NCI-H2171 treated with DMSO at 0.1 percent for 48 hours (cell line): ENCODE results near the gene HIF1A.
A peak's percentile ranks its signal among the peaks of the same experiment; 100 is the strongest.
"Not testable (repeated sequence)": the region's sequence is repeated elsewhere in the genome, so short reads cannot be mapped to it uniquely, and the experiment has no call there.

ENCODE experiments used
- DNase-seq: peaks from one replicate; lab custom pipeline; 2025; lab: John Stamatoyannopoulos, UW

The HIF1A gene

DNA sequence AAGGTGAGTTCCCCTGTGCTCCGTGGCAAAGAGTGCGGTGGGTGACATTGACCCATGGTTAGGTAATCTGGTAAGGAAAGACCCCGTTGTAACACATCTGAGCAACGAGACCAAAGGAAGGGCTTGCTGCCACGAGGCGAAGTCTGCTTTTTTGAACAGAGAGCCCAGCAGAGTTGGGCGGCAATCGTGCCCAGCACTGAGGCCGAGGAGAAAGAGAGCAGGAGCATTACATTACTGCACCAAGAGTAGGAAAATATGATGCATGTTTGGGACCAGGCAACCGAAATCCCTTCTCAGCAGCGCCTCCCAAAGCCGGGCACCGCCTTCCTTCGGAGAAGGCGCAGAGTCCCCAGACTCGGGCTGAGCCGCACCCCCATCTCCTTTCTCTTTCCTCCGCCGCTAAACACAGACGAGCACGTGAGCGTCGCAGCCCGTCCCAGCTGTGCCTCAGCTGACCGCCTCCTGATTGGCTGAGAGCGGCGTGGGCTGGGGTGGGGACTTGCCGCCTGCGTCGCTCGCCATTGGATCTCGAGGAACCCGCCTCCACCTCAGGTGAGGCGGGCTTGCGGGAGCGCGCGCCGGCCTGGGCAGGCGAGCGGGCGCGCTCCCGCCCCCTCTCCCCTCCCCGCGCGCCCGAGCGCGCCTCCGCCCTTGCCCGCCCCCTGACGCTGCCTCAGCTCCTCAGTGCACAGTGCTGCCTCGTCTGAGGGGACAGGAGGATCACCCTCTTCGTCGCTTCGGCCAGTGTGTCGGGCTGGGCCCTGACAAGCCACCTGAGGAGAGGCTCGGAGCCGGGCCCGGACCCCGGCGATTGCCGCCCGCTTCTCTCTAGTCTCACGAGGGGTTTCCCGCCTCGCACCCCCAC is at the start of gene HIF1A:
TSS of gene HIF1A (plus strand) at position 684 of the 865 bp plus-strand sequence. CDS start 292 bp downstream, outside the sequence.
- peak; percentile 99 for DNase-seq

DNA sequence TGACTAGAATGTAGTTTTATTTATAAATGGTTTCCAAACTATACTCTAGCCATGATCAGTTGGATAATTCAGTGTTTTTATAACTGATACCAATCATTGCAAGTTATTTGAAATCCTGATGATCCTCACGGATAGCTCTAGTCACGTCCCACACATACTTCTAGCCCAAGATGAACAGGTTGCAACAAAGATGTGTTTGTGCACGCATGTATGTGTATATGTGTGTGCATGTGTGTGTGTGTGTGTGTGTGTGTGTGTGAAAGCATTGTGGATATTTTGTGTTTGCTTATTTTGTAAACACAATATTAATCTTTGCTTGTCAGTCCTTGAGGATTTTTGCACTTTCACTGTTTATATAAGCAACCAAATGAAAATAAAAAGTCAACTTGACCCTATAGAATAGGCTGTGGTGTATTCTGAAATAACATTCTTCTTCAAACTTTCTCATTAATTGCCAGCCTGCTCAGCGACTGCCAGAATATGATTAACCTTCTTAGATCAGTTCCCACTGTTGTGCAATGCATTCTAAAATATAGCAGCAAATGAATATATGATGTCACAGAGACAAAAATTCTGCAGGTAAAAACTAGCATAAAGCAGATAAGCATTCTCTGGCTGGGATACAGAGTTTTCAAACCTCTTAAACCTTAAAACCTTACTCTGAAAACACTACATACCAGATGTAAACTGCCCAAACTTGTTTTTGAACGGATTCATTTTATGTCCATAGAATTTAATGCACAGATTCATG is 48.8 kb upstream of the HIF1A start:
- no peak for DNase-seq

DNA sequence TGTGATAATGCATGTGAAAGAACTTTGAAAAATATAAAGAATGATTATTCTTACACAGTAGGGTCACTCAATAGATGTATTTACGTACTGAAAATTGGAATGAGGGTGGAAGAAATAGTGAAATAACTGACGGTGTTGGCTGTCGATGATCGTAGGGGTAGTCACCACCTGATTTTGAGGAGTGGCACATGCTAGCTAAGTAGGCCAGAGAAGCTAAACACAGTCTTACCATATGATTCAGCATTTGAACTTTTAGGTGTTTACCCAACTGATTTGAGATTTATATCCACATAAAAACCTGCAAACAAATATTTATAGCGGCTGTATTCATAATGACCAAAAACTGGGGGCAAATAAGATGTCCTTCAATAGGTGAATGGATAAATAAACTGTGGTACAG is 47.6 kb upstream of the HIF1A start:
- DNase-seq: no peak

DNA sequence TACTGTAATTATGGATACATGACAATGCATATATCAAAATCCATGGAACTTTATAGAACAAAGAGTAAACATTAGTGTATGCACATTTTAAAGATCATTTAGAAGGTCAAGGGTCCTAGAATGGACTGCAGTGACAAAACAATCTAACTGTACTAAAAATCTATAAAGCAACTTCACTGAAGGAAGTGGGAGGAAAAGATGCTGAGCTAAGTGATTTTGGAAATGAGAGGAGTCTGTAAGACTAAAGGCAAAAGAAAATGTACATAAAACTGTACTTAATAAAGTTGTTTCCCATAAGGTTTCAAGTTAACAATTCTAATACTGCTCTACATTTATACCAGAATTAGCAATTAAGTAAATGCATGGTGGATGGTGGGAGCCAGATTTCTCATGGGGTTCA is 46.9 kb upstream of the HIF1A start:
- no peak for DNase-seq

DNA sequence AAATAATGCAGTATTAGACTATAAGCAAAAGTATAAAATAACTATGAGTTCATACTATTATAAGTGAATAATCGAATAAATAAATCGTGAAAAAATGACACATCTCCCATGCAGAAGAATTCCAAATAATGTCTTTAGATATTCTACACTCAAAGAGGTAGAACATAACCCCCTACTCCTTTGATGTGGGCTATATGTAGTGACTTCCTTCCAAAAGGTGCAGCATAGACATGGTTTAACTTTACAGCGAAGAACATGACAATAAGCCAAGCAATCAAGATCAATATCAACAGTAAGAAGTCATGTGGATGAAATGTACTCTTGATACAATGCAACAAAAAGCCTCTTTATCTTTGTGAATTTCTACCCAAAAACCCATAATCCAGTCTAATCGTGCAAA is 46.0 kb upstream of the HIF1A start:
- DNase-seq: no peak

DNA sequence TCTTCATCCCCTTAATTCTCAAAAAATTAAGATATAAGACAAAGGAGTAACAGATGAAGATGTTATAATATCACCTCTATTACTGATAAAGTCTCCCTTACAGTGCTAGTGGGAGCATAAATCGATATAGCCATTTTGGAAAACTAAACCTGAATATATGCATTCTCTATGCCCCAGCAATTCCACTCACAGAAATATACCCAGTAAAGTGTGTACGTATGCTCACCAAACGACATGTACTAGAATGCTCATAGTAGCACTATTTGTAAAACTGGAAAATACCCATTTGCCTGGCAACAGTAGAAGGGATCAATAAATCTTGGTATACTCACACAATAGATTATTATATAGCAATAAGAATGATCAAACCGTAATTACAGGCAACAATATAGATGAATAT is 44.0 kb upstream of the HIF1A start:
- DNase-seq: no peak

DNA sequence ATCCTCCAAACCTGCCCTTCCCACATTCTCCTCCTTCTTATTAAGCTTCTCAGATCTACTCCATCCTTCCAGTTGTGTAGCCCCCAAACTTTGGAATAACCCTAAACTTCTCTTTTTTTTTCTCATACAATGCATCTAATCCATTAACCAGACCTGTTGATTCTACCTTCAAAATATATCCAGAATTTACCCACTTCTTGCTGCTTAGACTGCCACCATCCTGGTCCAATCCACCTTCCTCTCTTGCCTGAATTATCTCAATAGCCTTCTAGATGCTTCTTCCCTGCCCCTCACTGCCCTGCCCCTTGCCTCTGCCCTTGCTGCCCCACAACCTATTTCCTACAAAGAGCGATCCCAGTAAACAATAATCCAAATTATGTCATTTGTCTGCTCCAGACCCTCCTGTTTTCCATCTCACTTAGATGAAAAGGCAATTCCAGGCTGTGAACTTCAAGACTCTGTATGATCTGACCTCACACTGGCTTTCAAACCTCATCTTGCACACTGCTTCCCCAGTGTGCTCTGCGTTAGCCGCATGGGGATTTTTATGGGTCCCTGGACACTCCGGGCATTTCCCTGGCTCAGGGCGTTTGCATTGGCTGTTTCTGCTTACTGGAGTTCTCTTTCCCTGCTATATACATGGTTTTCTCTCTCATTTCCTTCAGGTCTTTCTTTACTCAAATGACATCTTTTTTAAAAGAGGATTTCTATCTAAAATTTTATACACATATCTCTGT is 42.6 kb upstream of the HIF1A start:
- DNase-seq: no peak

DNA sequence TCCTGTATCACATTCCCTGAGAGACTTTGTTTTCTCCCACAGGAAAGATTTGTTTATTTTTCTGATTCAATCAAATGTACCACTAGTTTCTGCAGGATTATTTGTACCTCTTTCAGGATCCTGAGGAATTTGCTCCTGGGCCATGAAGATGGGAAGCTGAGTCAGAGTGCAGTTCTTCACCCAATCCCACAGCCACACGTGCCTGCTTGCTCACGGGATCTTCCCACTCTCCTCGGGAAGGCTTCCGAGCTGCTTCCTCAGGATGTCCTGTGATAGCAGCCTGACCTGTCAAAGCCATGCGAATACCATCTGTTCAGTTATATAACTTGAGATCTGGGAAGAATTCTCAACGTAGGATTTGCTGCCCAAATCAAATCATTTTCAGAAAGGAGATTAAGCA is 41.8 kb upstream of the HIF1A start:
- DNase-seq: peak; percentile 87

DNA sequence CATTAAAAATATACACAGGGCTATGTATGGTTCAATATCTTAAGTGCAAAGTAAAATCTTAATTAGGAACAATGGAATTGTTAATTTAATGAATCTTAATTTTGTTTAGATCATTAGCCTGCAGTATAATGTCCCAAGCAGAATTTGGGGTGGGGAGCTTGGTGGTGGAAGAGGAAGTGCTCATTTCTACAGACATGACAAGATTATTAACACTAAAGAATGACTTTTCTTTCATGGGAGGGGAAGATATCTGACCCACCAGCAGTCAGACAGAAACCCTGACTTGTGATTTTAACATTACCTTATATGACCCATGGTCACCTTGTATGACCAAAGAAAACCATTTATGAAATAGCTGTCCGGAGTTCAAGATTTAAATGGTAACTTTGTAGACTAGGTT is 41.3 kb upstream of the HIF1A start:
- no peak for DNase-seq

DNA sequence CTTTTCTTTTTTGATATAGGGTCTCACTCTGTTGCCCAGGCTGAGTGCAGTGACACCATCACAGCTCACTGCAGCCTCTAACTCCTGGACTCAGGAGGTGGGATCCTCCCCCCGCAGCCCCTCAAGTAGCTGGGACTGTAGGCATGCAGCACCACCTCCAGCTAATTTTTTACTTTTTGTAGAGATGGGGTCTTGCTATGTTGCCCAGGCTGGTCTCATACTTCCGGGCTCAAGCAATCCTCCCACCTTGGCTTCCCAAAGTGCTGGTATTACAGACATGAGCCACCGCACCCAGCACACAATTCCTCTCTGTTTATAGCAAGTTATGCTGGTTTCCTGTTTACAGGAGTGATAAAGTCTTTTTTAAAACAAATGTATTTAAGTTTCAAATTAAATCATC is 39.5 kb upstream of the HIF1A start:
- no peak for DNase-seq

DNA sequence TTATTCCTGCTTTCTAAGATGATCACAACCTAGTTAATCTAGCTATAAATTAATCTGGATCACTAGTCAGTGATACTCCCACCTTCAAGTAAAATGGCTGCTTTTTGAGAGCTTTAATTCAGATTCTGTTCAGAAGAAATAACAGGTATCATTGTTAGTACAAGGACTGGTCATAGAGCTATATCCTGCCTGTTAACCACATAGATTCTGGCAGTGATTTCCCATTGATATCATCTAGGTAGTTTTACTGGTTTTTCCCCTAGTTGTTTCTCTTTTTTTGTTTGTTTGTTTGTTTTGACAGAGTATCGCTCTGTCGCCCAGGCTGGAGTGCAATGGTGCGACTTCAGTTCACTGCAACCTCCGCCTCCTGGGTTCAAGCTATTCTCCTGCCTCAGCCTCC is 39.0 kb upstream of the HIF1A start:
- no peak for DNase-seq

DNA sequence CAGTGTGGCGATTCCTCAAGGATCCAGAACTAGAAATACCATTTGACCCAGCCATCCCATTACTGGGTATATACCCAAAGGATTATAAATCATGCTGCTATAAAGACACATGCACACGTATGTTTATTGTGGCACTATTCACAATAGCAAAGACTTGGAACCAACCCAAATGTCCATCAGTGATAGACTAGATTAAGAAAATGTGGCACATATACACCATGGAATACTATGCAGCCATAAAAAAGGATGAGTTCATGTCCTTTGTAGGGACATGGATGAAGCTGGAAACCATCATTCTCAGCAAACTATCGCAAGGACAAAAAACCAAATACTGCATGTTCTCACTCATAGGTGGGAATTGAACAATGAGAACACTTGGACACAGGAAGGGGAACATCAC is 37.2 kb upstream of the HIF1A start:
- DNase-seq: not testable (repeated sequence)

DNA sequence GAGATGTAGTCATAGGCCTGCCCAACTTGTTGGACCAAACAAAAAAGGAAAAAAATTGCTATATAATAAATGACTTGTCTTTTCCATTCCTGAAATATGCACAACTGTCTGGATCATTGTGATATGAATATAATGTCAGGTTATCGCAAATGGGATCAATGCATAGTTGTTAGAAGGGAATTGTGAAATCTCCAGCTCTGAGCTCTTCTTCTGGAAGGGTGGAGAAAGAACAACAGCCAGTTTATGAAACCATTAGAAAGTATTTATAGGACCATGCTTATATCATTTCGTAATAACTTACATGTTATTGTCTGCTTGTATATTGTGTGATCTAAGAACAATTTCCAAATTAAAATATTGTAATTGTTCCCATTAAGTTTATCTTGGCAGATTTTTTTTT is 35.7 kb upstream of the HIF1A start:
- no peak for DNase-seq

DNA sequence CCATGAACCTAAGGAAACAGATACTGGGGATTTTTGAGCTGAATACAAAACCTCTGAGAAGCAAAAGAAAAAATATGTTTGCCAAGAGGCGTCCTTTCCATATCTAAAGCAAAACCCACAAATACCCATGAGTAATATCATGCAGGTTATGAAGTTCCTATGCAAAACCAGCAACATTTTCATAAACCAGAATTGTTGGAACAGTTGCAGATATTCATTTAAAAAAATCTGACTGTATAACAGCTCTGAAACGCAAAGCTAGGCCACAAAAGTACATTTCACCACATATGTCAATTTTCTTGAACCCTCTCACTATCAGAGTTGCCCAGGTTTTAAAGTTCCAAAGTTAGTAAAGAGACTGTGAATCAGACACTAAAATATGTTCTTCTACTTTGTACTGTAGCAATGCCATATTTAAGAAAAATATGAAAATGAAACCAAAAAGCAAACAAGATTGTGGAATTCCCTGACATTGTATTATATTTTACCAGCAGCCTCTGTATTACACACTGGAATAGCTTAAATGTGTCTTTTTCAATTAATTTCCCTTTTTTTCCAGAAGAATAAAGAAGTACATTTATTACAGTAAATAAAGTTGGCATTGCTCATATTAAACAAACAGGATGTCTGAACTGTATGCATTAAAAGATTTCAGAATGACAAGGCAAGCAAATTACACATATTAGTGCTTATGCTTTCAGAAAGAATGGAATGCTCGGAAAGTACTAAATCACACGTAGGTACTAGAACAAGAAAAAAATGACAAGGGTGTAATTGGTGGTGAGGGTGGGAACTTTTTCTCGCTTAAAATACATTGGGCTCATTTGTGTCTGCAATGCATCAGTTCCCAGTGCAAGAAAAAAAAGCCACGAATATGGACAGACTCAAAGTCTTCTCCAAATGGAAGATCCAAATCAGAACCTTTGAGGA is 33.6 kb upstream of the HIF1A start:
- DNase-seq: no peak

DNA sequence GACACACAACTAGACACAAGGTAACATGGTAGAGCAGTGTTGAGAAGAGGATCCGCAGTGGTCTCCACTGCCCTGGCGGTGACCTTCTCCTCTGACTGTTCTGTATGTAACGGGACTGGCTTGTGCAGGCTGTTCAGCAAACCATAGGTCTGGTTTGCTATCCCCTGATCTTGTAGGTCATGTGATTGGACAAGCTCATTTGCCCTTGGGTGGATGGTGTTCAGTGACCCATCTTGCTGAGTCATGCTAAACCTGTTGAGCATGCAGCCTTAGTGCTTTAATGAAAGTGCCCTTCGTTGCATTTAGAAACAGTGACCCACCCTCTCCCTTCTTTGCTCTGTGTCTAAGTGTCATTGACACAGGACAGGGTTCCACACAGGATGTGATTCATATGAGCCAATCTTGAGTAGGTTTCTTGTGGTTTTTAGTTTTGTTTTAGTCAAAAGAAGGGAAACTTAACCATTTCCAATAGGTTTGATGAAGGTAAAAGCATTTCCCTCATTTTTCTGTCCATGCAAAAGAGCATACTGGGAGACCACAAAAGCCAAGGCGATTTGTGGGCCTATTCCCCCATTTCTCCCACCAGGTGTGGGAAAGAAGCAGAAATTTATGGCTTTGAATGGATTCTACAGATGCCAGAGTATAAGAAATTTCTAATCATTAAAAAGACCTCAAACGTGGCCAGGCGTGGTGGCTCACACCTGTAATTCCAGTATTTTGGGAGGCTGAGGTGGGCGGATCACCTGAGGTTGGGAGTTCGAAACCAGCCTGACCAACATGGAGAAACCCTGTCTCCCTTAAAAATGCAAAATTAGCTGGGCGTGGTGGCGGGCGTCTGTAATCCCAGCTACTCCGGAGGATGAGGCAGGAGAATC is 32.6 kb upstream of the HIF1A start:
- DNase-seq: peak; percentile 34

DNA sequence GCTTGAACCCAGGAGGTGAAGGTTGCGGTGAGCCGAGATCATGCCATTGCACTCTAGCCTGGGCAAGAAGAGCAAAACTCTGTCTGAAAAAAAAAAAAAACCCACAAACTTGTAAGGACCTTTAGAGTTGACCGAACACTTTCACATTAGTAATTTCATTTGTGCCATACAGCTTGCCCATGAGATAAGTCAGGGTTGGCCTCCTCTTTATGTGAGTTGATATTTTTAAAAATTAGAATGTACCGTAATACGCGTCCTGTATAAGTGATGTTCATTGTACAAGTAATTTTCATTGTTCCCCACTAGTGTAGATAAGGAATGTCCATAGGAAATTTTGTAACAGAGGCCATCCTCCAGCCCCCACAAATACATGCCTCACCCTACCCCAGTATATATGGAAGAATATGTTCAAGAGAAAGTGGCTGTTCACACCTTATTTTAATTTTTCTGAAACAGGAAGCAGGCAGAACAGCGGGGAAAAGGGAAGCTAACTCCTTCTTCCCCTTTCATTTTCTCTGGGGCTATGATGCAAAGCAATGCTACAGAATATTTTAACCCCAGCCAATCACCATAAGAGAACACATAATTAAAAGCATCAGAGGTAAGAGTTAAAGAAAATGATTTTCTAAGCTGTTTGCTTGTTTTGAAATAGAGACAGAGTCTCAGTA is 31.9 kb upstream of the HIF1A start:
- no peak for DNase-seq

DNA sequence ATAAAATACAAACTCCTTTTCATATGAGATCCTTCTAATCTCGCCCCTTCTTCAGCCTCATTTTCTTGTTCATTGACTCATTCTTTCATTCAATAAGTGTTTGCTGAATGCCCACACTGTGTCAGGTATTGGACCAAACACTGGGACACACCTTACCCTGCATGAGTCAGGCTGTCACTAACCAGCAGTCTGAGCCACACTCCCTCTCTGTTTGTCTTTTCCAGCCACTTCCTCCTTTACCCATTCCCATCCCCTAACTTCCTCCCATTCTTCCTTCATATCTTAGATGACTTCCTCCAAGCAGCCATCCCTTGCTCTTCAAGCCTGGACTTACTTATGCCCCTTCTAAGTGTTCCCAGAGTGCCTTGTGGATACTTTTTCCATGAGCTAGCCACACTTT is 27.0 kb upstream of the HIF1A start:
- no peak for DNase-seq

DNA sequence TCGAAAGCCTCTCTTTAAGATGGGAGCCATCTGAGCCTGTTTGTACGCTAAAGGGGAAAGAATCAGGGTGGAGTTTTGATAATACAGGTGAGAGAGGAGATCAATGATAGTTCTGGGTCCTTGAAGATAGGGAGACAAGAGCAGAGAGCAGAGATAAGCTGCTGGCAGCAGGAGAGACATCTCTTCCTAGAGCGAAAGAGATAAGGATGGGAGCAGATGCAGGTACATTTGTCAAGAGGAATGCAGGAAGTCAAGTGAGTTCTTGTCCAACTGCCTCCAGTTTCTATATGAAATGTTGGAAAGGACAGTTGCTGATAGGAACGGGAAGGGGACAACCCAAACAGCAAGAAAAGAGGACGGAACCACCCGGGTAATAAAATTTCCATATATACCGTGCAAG is 24.7 kb upstream of the HIF1A start:
- DNase-seq: no peak

DNA sequence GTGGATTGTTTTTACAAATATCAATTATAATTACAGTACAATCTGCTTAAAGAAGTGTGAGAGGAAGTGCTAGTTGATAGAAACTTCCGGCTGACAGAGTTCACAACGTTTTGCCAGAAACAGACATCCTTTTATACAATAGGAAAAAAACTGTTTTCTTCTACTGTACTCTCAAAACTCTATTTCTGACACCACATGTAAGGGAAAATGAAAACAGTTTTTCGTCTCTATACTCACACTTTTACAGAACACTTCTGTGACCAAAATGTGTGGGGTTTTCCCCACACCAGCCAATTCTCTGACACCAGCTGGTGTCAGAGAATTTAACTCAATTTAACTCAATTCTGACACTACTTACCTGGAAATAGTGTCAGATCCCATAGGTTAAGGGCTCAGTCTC is 24.2 kb upstream of the HIF1A start:
- DNase-seq: no peak

DNA sequence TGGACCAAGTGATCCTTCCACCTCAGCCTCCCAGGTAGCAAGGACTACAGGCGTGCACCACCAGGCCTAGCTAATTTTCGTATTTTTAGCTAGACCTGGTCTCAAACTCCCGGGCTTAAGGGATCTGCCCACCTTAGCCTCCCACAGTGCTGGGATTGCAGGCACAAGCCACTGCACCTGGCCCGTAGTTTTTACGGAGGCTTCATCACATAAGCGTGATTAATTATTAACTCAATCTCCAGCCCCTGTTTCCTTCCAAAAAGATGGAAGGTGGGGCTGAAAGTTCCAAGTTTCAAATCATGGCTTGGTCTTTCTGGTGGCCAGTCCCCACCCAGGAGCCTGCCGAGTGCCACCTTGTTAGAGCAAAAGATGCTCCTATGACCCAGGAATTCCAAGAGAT is 22.5 kb upstream of the HIF1A start:
- DNase-seq: no peak
